Hematopoietic multipotent progenitor cell treated with erythropoietin and hydrocortisone succinate and interleukin-3 and kit ligand, for 15 days (in vitro differentiated cells): ENCODE results near the gene SLC25A33.
"Not testable (repeated sequence)": the region's sequence is repeated elsewhere in the genome, so short reads cannot be mapped to it uniquely, and the experiment has no call there.

Experiments
- DNase-seq: peaks from one replicate; pipeline ENCODE4 v3.0.0-alpha.2; 2015; ENCODE audit warnings: low spot score

SLC25A33 gene

GRCh38 chr1:9539165-9539828 is at the start of gene SLC25A33:
Gene SLC25A33, plus strand, starts transcription at chr1:9539465. Its CDS starts 227 bp downstream, at chr1:9539692.
- peak; percentile 95 for DNase-seq

DNA sequence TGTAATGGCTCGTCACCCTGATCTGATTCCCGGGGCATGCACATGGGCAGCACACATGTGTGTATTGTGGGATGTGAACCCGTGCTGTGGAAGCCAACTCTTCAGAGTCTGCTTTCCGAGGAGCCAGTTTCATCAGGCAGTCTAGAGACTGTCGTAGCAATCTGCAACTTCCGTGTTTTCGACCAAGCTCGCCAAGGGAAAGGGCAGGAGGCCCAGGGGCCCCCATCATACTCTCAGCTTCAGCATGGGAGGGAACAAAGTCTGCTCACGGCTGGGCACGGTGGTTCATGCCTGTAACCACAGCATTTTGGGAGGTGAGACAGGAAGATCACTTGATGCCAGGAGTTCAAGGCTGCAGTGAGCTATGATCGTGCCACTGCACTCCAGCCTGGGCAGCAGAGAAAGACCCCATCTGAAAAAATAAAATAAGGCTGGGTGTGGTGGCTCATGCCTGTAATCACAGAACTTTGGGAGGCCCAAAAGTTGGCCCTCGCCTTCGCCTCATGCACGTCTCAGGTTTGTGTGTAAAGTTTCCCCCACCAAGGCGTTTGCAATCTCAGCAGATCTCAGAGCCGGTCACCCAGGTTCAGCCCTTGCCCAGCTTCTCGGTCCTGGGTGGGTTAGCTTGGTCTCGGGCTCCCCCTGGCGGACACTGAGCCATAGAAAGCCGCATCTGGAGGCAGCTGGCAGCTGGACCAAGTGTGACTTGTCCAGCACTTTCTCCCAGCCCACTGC is 48.5 kb upstream of the SLC25A33 start:
- DNase-seq = peak; percentile 74

- no peak for DNase-seq
Observed at GRCh38 chr1:9493326-9493725, 45.9 kb upstream of the SLC25A33 start.

GRCh38 chr1:9494936-9495758 is 44.1 kb upstream of the SLC25A33 start:
- DNase-seq = peak; percentile 55

DNA sequence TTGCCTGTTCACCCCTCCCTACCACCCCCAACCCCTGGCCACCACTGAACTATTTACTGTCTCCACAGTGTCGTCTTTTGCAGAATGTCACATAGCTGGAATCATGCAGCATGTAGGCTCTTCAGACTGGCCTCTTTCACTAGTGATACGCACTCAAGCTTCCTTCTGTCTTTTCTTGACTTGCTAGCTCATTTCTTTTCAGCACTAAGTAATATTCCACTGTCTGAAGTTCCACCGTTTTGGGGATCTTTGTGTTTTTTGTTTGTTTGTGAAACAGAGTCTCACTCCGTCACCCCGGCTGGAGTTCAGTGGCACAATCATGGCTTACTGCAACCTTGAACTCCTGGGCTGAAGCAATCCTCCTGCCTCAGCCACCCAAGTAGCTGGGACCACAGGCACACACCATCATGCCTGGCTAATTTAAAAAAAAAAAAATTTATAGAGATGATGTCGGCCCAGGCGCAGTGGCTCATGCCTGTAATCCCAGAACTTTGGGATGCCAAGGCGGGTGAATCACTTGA is 43.4 kb upstream of the SLC25A33 start:
- no peak for DNase-seq

DNA sequence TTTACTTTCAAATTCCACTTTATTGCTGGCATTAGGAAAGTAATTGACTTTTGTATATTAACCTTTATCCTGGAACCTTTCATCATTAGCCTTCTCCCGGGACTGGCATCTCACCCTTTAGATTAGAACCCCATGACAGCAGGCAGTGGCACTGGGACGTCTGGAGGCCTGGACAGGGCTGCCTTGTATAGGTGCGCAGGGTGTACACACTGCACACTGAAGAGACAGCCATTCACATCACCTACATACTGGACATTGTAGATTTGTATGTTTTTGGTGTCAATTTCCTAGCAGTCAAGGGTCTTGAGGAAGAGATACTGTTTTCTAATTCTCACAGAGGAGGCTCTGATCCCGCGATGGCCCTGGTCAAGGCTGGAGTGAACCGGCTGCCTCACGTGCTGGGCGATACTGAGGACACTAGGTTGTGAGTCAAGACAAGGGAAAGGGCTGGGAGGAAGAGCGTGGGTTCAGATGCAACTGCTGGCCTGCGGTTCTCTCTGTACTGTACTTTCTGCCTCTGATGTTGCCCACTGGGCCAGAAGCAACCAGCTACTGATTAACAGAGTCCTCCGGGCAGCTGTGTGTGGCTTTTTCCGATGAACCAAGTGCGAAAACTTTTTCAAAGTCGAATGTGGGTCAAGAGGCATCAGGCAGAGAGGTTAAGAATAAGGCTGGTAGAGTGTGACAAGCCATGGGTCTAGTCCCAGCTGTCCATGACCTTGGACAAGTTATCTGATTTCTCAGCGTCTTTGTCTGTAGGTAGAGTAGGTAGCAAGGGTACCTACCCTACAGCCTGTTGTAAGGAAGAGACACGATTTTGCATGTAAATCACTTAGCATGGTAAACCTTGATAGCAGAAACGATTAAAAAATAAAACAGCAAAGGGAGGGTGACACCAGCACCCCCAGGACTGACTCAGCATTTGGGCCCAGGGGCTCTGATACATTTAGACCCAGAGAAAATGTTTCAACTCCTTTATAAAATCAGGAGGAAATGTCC is 38.2 kb upstream of the SLC25A33 start:
- no peak for DNase-seq

DNA sequence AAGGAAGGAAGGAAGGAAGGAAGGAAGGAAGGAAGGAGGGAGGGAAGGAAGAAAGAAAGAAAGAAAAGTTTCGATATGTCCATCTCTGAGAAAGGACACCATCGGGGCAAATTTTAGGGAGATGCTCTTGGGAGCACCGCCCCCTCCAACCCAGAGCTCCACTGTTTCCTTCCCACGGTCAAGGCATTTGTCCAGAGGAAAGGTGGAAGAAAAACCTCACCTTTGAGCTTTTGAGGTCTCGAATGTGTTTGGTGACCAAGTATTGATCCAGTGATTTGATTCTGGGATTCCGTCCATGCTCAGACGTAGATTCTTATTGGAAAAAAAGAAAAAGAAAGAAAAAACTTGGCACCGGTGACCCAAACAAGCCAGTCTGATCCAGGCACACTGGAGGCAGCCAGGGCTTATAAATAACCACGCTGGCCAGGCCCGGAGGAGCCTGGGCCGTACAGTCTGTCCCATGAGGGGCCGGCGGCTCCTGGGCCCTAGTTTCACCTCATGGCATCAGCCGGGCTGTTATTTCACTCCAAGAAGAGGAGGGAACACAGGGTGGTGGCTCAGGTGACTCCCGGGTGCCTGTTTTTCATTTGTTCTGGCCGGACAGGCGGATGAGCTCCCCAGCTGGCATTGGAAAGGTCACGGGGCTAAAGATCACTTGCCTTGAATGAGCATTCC is 36.1 kb upstream of the SLC25A33 start:
- DNase-seq = no peak

- no peak for DNase-seq
Observed at GRCh38 chr1:9505143-9505542, 34.1 kb upstream of the SLC25A33 start.

GRCh38 chr1:9506901-9507300 is 32.4 kb upstream of the SLC25A33 start:
- no peak for DNase-seq

- no peak for DNase-seq
Observed at GRCh38 chr1:9510130-9510529, 29.1 kb upstream of the SLC25A33 start.

DNA sequence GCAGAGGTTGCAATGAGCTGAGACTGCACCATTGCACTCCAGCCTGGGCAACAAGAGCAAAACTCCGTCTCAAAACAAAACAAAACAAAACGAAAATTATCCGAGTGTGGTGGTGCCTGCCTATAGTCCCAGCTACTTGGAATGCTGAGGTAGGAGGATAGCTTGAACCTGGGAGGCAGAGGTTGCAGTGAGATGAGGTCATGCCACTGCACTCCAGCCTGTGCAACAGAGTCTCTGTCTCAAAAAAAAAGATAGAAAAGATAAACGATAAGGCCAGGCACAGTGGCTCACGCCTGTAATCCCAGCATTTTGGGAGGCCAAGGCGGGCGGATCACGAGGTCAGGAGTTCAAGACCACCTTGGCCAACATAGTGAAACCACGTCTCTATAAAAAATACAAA is 23.7 kb upstream of the SLC25A33 start:
- DNase-seq = not testable (repeated sequence)

DNA sequence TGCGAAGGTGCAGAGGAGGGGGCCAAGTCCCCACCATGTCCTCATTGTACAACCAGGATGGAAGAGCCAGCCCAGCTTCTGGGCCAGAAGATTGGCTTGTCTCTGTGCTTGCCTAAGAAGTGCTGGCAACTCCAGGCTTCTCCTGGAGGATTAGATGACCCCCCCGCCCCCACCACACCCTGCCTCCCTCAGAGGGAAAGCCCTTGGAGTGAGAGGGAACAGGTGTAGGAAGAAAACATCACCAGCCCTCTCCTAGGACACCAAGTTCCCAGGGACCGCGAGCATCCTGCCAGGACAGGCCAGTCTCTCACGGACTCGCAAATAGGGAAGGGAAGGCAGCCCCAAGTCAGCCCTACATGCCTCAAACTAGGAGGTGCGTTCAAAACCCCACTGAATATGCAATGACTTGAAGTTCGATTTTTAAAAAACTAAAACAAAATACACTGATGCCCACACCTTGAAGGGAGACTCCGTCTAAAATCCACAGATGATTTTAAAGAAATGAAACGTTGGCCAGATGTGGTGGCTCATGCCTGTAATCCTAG is 20.7 kb upstream of the SLC25A33 start:
- DNase-seq = no peak

DNA sequence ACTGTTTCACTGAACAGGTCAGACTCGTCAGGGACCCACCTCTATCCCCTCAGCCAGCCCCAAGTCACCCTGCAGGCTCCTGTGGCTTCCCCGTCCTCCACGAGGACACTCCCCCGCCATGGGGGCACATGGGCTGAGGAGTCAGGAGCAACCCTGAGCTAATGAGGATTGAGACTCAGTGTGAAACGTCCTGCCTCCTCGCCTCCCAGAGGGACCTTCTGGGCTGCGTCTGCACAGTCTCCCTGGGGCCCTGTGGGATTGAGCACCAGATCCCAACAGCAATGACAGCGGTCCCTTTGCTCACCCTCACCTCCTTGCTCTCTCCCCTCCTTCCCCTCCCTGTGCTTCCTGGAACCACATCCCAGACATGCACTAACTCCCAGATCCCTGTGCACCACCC is 18.9 kb upstream of the SLC25A33 start:
- no peak for DNase-seq

DNA sequence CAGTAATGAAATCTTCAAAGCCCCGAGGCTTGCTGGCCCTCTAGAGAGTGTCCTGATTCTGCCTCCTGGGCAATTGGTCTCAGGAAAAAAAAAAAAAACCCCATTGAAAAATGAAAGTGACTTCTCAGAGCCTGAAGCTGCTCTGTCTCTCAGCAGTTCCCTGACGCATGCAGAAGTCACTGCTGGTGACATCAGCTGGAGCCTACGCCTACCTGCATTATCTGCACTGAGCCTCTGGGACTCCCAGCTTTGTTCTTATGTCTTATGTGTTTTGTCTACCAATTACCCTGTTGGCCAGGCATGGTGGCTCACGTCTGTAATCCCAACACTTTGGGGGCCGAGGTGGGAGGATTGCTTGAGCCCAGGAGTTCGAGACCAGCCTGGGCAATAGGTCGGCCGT is 10.1 kb upstream of the SLC25A33 start:
- DNase-seq = no peak

DNA sequence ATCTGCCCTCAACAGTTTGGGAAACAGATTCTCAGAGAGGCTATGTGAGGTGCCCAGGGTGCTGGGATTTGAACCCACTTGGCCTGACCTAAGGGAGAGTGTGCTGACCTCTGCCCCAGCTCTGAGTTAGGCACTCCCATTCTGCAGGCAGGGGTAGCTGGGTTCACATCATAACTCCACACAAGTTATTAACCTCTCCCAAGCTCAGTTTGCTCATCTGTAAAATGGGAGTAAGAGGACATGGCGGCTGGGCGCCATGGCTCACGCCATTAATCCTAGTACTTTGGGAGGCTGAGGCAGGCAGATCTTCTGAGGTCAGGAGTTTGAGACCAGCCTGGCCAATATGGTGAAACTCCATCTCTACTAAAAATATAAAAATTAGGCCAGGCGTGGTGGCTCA is 8.9 kb upstream of the SLC25A33 start:
- DNase-seq = no peak

DNA sequence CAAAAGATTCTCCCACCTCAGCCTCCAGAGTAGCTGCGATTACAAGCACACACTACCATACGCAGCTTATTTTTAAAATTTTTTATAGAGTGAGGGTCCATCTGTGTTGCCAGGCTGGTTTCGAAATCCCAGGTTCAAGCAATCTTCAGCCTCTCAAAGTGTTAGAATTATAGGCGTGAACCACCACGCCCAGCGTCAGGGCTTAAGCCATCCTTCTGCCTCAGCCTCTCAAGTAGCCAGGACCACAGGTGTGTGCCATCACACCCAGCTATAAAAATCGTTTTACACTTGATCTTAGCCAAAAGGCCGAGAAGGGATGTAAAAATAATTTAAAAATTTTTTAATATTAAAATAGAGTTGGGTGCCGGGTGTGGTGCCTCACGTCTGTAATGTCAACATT is 4.3 kb upstream of the SLC25A33 start:
- no peak for DNase-seq

- DNase-seq = no peak
Observed at GRCh38 chr1:9536301-9536700, 3.0 kb upstream of the SLC25A33 start.

GRCh38 chr1:9537863-9538668 is 1.2 kb upstream of the SLC25A33 start:
- DNase-seq = no peak

DNA sequence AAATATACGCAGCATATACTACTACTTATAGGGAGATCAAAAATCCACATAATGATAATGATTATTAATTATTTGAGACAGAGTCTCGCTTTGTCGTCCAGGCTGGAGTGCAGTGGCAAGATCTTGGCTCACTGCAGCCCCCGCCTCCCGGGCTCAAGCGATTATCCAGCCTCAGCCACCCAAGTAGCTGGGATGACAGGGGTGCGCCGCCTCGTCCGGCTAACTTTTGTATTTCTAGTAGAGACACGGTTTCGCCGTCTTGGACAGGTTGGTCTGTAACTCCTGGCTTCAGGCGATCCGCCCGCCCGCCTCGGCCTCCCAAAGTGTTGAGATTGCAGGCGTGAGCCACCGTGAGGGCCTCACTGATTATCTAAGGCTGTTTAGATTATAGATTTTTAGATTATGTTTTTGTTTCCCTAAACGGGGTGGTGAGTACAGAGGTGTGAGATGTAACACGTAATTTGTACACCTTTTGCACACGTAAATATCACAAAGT is 548 bp upstream of the SLC25A33 start:
- no peak for DNase-seq
